K562 (cell line): ENCODE data around the gene DVL2. TPM values are rescaled to one million over a fixed set of nuclear protein-coding genes. Genes with fewer than 3 reads are reported as not detected.

Source experiments
- ATAC-seq: fragments of 200-7000 bp; cut with Tn5 transposase; 3 replicates; pipeline ENCODE4 v1.9.1; 2020; ENCODE audit warnings: moderate library complexity
- BruUV-seq: library from RNA; stranded (reverse); fragments of 400-500 nt; replicated peaks from 2 replicates; lab custom pipeline; 2021; lab: Mats Ljungman, UMichigan
- CTCF ChIA-PET: fragments of 300-600 bp; formaldehyde crosslinking; extraction: SDS; loops from one replicate; lab custom pipeline; 2021; ENCODE audit warnings: low intra/inter-chr PET ratio; lab: Yijun Ruan, JAX
- POLR2A ChIA-PET: fragments of 300-600, 350-650 bp; sonication (Branson Sonifier 250); formaldehyde crosslinking; extraction: SDS; loops from one replicate; lab custom pipeline; 2021; ENCODE audit warnings: antibody characterized with exemption, inconsistent platforms; lab: Yijun Ruan, JAX
- DNase-seq, 4 experiments: peaks; one replicate each; pipeline versions ENCODE4 v3.0.0 to v3.0.0-alpha.2; 2011 to 2018; ENCODE audit warnings: low spot score in 3 of 4, mixed read lengths in 3 of 4; ENCODE audit errors: extremely low read depth in 1 of 4
- FAIRE-seq: peaks from 2 replicates; lab custom pipeline; 2011; peaks lifted over from hg19 to GRCh38; lab: Jason Lieb, UNC
- H2AFZ ChIP-seq: 2 replicates; pipeline ENCODE4 v1.6.0; 2011; ENCODE audit warnings: low read depth, low read length, control low read depth, inconsistent platforms
- H3K27ac ChIP-seq: fragments of 200-600 bp; 3 replicates; pipeline ENCODE4 v1.8.0; 2011; ENCODE audit warnings: low read depth, mild to moderate bottlenecking, control low read depth, inconsistent platforms, low read length, moderate library complexity, mixed read lengths; ENCODE audit errors: extremely low read depth
- H3K27me3 ChIP-seq, 2 experiments: fragments of 300-600 bp in 1 of 2; 2 replicates in 1 of 2; 3 replicates in 1 of 2; pipeline versions ENCODE4 v1.6.0 to v1.8.0; 2011; ENCODE audit warnings: inconsistent platforms in 2 of 2, low read length in 2 of 2, mild to moderate bottlenecking in 1 of 2, mixed read lengths in 1 of 2, moderate library complexity in 1 of 2; ENCODE audit not compliant: control insufficient read depth in 2 of 2, insufficient read depth in 2 of 2
- H3K36me3 ChIP-seq: fragments of 300-600 bp; 3 replicates; pipeline ENCODE4 v1.8.0; 2011; ENCODE audit warnings: mild to moderate bottlenecking, low read length, inconsistent platforms; ENCODE audit not compliant: control insufficient read depth, insufficient read depth
- H3K4me1 ChIP-seq, 2 experiments: fragments of 200-600 bp in 1 of 2; replicated peaks in 1 of 2; 2 replicates in 1 of 2; 3 replicates in 1 of 2; pipeline versions ENCODE4 v1.5.1 to v1.8.0; 2011; ENCODE audit warnings: inconsistent platforms in 2 of 2, low read length in 2 of 2, mild to moderate bottlenecking in 1 of 2, mixed read lengths in 1 of 2, moderate library complexity in 1 of 2; ENCODE audit not compliant: control insufficient read depth in 2 of 2, insufficient read depth in 2 of 2
- H3K4me2 ChIP-seq: 2 replicates; pipeline ENCODE4 v1.6.1; 2011; ENCODE audit warnings: low read length, control low read depth, inconsistent platforms, mixed read lengths; ENCODE audit not compliant: insufficient read depth
- H3K4me3 ChIP-seq: fragments of 200-600 bp; sonication (generic), shearing (Covaris generic); 2 replicates; pipeline ENCODE4 v1.5.1; 2016; ENCODE audit warnings: control low read depth, inconsistent platforms
- H3K79me2 ChIP-seq: fragments of 200-600 bp; 3 replicates; pipeline ENCODE4 v1.8.0; 2011; ENCODE audit warnings: low read length, inconsistent platforms; ENCODE audit not compliant: control insufficient read depth, insufficient read depth
- H3K9ac ChIP-seq, 2 experiments: 2 replicates each; pipeline versions ENCODE4 v1.6.0 to v1.6.1; 2011; ENCODE audit warnings: low read depth in 2 of 2, low read length in 2 of 2, control low read depth in 1 of 2, inconsistent platforms in 1 of 2, mild to moderate bottlenecking in 1 of 2, mixed read lengths in 1 of 2; ENCODE audit not compliant: insufficient read depth in 1 of 2
- H3K9me1 ChIP-seq: one replicate; pipeline ENCODE4 v1.6.0; 2011; ENCODE audit warnings: inconsistent platforms, mild to moderate bottlenecking, low read length, moderate library complexity; ENCODE audit not compliant: control insufficient read depth, insufficient read depth
- H3K9me3 ChIP-seq: replicated peaks from 2 replicates; pipeline ENCODE4 v1.5.1; 2011; ENCODE audit warnings: low read depth, low read length, inconsistent platforms; ENCODE audit not compliant: control insufficient read depth, insufficient read depth
- H4K20me1 ChIP-seq: replicated peaks from 2 replicates; pipeline ENCODE4 v1.6.1; 2011; ENCODE audit warnings: low read length, inconsistent platforms, mixed read lengths; ENCODE audit not compliant: control insufficient read depth, insufficient read depth
- MBD1 ChIP-seq: fragments of 250-450 bp; sonication (Bioruptor Pico); IDR thresholded peaks from 2 replicates; pipeline ENCODE4 v1.8.0; 2022; ENCODE audit warnings: inconsistent platforms
- NRF1 ChIP-seq, 2 experiments: fragments of 450-650 bp; IDR thresholded peaks in 1 of 2; conservative IDR thresholded peaks in 1 of 2; 2 replicates each; pipeline ENCODE4 v1.6.1; 2014; ENCODE audit warnings: mild to moderate bottlenecking in 2 of 2
- RAD51 ChIP-seq: fragments of 450-650 bp; IDR thresholded peaks from 2 replicates; pipeline ENCODE4 v1.7.1; 2016; ENCODE audit warnings: low read depth, mild to moderate bottlenecking, borderline replicate concordance
- SMAD1 ChIP-seq: fragments of 150-350 bp; IDR thresholded peaks from 2 replicates; pipeline ENCODE4 v1.6.1; 2014; ENCODE audit warnings: low read length, low read depth; ENCODE audit not compliant: partially characterized antibody
- SUPT5H ChIP-seq: fragments of 450-650 bp; IDR thresholded peaks from 2 replicates; pipeline ENCODE4 v1.6.1; 2016
- WHSC1 ChIP-seq: IDR thresholded peaks from one replicate; pipeline ENCODE4 v1.6.1; 2012; ENCODE audit warnings: low read length, control low read depth, inconsistent platforms
- WGBS: fragments of 100-300 bp; shearing (Covaris generic); methylation state at CpG from one replicate; pipeline ENCODE4 v1.1.6; 2016; ENCODE audit warnings: low coverage, mixed read lengths; ENCODE audit not compliant: insufficient coverage; ENCODE audit errors: missing lambda C conversion rate; 5-methylcytosine and 5-hydroxymethylcytosine counted together
- in situ Hi-C: fragments of 300-500 bp; cut with MboI; formaldehyde crosslinking; loops from 4 replicates; pipeline ENCODE4 v1.15.0; 2018; ENCODE audit warnings: inconsistent platforms, mixed read lengths
- intact Hi-C: fragments of 100-400 bp; cut with micrococcal nuclease; formaldehyde crosslinking; loops from 2 replicates; pipeline ENCODE4 v1.14.2; 2022
- polyA plus RNA-seq, 8 experiments: library from polyadenylated mRNA; depleted of rRNA in 4 of 8; stranded (reverse) in 5 of 8; unstranded in 3 of 8; fragments of >200 nt; fragmentation: Nextera tagmentation in 2 of 8; fragmentation: Illumina TruSeq in 1 of 8; extraction: Ambion mirVana in 2 of 8; extraction: Trizol in 1 of 8; gene quantifications; 2 replicates each; pipeline versions ENCODE4 v1.2.1 to v1.2.3, GENCODE V29; 2011 to 2014; ENCODE audit warnings: inconsistent platforms in 1 of 8, missing spikeins in 1 of 8
- total RNA-seq, 7 experiments: library from RNA; depleted of rRNA in 6 of 7; stranded (reverse); fragments of >200 nt in 6 of 7; fragmentation: Illumina TruSeq in 2 of 7; extraction: Trizol in 2 of 7; gene quantifications; 2 replicates each; pipeline versions ENCODE4 v1.2.1 to v1.2.3, GENCODE V29; 2011 to 2021; ENCODE audit warnings: low replicate concordance in 1 of 7

Gene DVL2
- total and polyA plus RNA-seq, 9 of the 15 experiments (the other 6 are each of a cell fraction or from before 2014, with no cell fraction given), result 1.3 to 49.5 (median 24.3) TPM

- no peak for DNase-seq
Measured at GRCh38 chr17:7260151-7260550, 25.8 kb upstream of the DVL2 start.

More at GRCh38 chr17:7260151-7260550, 25.8 kb upstream of the DVL2 start:
- no peak for TF ChIP-seq WHSC1
- no peak for TF ChIP-seq MBD1 (CRISPR knock-in tag)
- TF ChIP-seq SMAD1, result no peak
- no peak for TF ChIP-seq NRF1 (conservative IDR thresholded peaks at IDR 0.05 in 1 of 2, IDR thresholded peaks at IDR 0.05 in 1 of 2)
- 0 out of 2 replicates have a peak, but pooled peaks have one; percentile 46 for TF ChIP-seq SUPT5H
- no peak for TF ChIP-seq RAD51
- 100% methylated on average over 2 of the region's 4 CpGs for WGBS
- no TSS peak for BruUV-seq
- intact Hi-C loops, result no loop called here
- Histone ChIP-seq H3K36me3 (peaks cover 47% of the 10 kb centered on the region; the same call in 2 of the 3 replicates), H3K9me3 (no peaks in the 10 kb centered on the region), H3K4me3 (no peak overlapping the region), H3K27ac (no peak overlapping the region), H3K79me2 (no peaks in the 10 kb centered on the region), H3K4me2 (no peak overlapping the region), H3K4me1 (peaks cover 10 to 35% of the 10 kb centered on the region in 2 experiments; a peak in 4 of 5 replicates), H2AFZ (no peak overlapping the region), H3K27me3 (no peaks in the 10 kb centered on the region), H3K9ac (no peak overlapping the region; a peak in 1 of 4 replicates), H4K20me1 (no peaks in the 10 kb centered on the region), H3K9me1 (no peaks in the 10 kb centered on the region)
- no peak for ATAC-seq
- no peak for FAIRE-seq
- in situ Hi-C loops, result no loop called here
- ChIA-PET POLR2A (interaction anchor here (0.6 to 1.6 kb wide), 4 partner anchors 9 to 651 kb away, joined by 3 to 10 read pairs (median 4); partner anchors contain the start of genes CTDNEP1 and GABARAP), CTCF (no interaction called here)
